22Rv1 (cell line): ENCODE measurements around the gene F9.

Experiments
- H3K27ac ChIP-seq: fragments of 450-650 bp; 2 replicates; pipeline ENCODE4 v1.5.1; 2017
- ZFX ChIP-seq: fragments of 450-650 bp; IDR thresholded peaks from 2 replicates; pipeline ENCODE4 v1.6.1; 2017; ENCODE audit warnings: antibody characterized with exemption, borderline replicate concordance
- TF ChIP-seq, protein P1 (sequence below): fragments of 450-650 bp; IDR thresholded peaks from 2 replicates; pipeline ENCODE4 v1.5.1; 2017; ENCODE audit warnings: mild to moderate bottlenecking

F9 gene

DNA sequence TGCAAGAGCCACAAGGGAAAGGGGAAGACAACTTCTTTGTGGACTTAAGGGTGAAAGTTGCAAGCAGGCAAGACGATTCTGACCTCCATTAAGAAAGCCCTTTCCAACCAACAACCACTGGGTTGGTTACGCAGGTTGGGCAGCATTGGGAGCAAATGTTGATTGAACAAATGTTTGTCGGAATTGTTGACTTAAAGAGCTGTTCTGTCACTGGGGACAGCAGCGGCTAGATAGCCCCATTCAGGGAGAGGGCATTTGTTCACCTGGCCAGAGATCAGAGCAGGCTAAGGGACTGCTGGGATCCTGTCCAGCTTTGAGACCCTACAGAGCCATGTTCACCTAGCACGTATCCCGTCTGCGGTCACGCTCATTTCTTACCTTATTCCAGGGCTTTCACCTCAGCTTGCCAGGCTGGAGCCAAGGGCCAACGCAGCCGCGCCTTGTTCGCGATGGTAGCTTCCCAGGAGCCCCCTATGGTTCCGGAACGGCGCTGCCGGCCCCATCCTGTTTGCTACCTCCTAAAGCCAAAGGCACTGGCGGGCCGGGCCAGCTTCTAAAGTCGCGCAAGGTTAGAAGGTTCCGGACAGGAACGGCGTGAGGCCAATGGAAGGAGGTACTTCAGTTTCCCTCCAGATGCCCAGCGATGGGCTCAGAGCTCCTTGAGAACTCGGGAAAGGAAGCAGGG is 24.6 kb downstream of the F9 start:
- TF ChIP-seq, protein P1, sequence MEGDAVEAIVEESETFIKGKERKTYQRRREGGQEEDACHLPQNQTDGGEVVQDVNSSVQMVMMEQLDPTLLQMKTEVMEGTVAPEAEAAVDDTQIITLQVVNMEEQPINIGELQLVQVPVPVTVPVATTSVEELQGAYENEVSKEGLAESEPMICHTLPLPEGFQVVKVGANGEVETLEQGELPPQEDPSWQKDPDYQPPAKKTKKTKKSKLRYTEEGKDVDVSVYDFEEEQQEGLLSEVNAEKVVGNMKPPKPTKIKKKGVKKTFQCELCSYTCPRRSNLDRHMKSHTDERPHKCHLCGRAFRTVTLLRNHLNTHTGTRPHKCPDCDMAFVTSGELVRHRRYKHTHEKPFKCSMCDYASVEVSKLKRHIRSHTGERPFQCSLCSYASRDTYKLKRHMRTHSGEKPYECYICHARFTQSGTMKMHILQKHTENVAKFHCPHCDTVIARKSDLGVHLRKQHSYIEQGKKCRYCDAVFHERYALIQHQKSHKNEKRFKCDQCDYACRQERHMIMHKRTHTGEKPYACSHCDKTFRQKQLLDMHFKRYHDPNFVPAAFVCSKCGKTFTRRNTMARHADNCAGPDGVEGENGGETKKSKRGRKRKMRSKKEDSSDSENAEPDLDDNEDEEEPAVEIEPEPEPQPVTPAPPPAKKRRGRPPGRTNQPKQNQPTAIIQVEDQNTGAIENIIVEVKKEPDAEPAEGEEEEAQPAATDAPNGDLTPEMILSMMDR = no peak
- no peak for TF ChIP-seq ZFX
- no peak overlapping the region for H3K27ac ChIP-seq

DNA sequence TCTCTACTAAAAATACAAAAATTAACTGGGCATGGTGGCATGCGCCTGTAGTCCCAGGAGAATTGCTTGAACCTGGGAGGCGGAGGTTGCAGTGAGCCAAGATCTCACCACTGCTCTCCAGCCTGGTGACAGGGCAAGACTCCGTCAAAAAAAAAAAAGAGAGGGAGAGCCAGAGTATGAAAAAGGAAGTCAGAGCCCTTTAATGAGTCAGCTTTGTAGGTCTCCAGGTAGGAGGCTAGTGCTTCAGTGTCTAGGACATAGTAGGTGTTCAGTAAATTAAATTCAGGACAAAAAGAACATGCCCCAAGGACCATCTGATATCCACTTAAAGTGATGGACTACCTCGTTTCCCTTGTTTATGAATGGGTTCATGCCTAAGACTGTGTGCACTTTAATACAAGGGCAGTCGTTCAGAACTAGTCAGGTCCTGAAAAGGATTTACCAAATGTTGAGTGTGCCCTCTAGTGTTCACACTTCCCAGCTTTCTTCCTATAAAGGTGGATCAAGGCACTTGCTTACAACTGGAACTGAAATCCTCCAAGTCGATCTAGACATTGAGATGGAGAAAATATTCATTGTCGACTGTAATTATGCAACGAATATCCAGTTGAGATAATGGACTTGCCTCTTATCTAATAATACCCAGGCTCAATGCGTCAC is 29.0 kb downstream of the F9 start:
- TF ChIP-seq, protein P1 = peak; percentile 60
- no peak for TF ChIP-seq ZFX

DNA sequence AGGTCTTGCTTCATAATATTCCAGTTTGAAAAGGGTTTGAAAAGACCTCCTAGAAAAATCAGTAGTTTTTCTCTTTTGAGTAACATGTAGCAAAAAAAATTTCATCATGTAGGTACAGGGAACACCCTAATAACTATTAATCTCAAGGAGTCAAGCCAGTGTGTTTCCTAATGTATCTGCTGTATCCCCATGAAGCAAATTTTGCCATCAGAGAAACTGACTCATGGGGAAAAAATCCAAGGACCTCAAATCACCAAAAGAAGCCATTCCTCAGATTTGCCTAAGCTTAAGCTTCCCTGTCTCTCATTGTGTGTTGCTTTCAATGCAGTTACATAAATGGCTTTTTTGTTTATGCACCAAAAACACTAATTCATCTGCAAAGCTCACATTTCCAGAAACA is 29.7 kb downstream of the F9 start:
- no peak overlapping the region for H3K27ac ChIP-seq
- no peak for TF ChIP-seq ZFX
- TF ChIP-seq, protein P1 = no peak

More for the DNA sequence above, 29.0 kb downstream of the F9 start:
- no peak overlapping the region for H3K27ac ChIP-seq

DNA sequence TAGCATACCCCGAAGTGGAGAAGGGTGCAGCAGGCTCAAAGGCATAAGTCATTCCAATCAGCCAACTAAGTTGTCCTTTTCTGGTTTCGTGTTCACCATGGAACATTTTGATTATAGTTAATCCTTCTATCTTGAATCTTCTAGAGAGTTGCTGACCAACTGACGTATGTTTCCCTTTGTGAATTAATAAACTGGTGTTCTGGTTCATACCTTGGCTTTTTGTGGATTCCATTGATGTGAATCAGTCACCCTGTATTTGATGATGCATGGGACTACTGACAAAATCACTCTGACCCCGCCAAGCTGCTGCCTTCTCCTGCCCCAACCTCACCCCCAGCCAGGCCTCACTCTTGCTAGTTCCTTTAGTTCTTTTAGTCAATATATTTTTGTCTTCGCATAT is 32.7 kb downstream of the F9 start:
- no peak overlapping the region for H3K27ac ChIP-seq
- TF ChIP-seq ZFX = no peak
- TF ChIP-seq, protein P1 = no peak

DNA sequence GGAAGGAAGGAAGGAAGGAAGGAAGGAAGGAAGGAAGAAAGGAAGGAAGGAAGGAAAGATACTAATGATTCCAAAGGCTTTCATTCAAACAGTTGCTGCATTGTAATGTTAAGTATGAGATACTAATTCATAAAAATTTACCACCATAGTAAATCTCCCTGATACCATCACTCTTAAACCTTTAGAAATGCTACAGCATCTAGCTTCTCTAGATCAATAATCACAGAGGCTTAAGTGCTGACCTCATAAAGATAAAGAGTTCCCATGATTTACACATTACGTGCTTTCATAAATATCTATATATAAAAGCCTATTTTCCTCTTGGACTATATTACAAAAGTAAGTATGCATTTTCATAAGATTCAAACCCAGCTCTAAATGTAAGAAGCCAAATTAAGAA is 36.4 kb downstream of the F9 start:
- TF ChIP-seq ZFX = no peak
- TF ChIP-seq, protein P1 = no peak
- no peak overlapping the region for H3K27ac ChIP-seq

DNA sequence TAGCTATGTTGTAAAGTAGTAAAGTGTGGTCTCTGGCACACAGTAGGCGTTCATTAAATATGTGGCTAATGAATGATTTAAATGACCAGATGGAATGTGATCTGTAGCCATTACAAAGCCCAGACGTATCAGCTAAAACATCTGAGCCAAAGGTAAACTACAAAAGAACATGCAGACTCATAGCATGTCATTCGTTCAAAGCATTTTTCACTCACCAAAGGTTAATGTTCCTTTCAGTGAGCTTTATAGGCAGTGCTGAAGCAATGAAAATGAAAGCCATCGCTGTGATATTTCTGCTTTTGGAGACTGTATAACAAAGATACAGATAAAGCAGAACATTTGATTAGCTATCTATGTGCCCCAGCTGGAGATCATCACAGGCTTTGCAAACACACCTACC is 50.5 kb downstream of the F9 start:
- H3K27ac ChIP-seq = no peak overlapping the region
- TF ChIP-seq, protein P1 = no peak

DNA sequence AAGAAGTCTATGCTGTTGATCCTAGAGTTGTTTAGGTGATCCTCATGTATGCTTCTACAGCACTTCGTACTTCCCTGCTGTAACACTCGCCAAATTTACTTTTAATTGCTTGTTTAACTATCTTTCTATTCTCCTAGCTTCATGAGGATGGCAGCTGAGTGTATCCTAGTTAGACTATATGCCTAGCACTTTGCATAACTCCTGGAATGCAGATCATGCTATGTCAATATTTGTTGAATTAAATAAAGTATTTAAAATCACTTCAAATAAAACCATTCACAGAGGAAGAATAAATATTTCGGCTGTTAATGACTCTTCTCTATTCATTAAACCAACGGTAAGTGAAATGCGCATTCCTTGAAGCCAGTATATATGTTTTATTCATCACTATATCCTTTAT is 55.1 kb downstream of the F9 start:
- no peak overlapping the region for H3K27ac ChIP-seq
- TF ChIP-seq ZFX = no peak
- TF ChIP-seq, protein P1 = no peak
